ENCODE measurements around the gene AHCYL2.

Gene AHCYL2

GRCh38 chr7:129273936-129274335 lies 49.1 kb downstream of the AHCYL2 start:
- H3K9ac ChIP-seq = no peak overlapping the region
- H2AFZ ChIP-seq = no peak overlapping the region
- H3K79me2 ChIP-seq = peaks cover 6% of the 10 kb centered on the region
- H3K9me3 ChIP-seq (ENCODE audit: control insufficient read depth, low read length) = no peaks in the 10 kb centered on the region
- no peaks in the 10 kb centered on the region for H3K36me3 ChIP-seq (ENCODE audit: control insufficient read depth, insufficient read depth, low read length)
- H3K27me3 ChIP-seq (ENCODE audit: control insufficient read depth, insufficient read depth, low read length) = no peaks in the 10 kb centered on the region
- H3K4me2 ChIP-seq (ENCODE audit: low read length) = no peak overlapping the region
- H3K4me3 ChIP-seq (ENCODE audit: low read depth, low read length) = no peak overlapping the region
- H3K4me1 ChIP-seq = no peaks in the 10 kb centered on the region
- no peak overlapping the region for H3K27ac ChIP-seq
- no peak for TF ChIP-seq CTCF (IDR thresholded peaks at IDR 0.05)

DNA sequence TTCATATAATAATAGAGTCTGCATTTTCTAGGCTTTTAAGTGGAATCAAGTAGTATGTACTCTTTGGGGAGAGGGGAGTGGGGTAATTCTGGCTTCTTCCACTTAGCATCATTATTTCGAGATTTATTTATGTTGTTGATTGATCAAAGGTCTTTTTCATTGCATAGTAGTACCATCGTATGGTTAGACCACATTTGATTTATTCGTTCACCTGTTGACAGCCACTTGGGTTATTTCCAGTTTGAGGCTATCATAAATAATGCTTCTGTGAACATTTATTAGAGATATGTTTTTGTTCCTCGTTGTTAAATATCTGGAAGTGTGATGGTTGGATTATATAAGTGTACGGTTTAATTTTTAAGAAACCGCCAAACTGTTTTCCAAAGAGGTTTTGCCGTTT lies 52.8 kb downstream of the AHCYL2 start:
- Histone ChIP-seq H2AFZ (no peak overlapping the region), H3K79me2 (peaks cover 6% of the 10 kb centered on the region), H3K4me3 (ENCODE audit: low read depth, low read length) (no peak overlapping the region), H3K9me3 (ENCODE audit: control insufficient read depth, low read length) (no peaks in the 10 kb centered on the region), H3K27me3 (ENCODE audit: control insufficient read depth, insufficient read depth, low read length) (no peaks in the 10 kb centered on the region), H3K36me3 (ENCODE audit: control insufficient read depth, insufficient read depth, low read length) (no peaks in the 10 kb centered on the region), H3K4me2 (ENCODE audit: low read length) (no peak overlapping the region), H3K4me1 (no peaks in the 10 kb centered on the region), H3K27ac (no peak overlapping the region), H3K9ac (no peak overlapping the region)
- TF ChIP-seq CTCF (IDR thresholded peaks at IDR 0.05) = no peak

DNA sequence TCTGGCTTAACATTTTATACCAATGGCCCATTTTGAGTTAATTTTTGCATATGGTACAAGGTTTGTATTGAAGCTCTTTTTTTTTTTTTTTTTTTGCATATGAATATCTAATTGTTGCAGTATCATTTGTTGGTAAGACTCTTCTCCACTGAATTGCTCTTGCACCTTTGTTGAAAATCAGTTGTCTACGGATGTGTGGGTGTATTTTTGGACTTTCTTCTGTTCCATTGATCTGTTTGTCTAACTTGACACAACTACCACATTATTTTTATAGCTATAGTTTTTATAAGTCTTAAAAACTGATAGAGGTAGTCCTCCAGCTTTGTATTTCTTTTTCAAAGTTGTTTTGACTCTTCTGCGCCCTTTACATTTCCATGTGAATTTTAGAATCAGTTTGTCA lies 53.9 kb downstream of the AHCYL2 start:
- Histone ChIP-seq H3K27ac (no peak overlapping the region), H3K9me3 (ENCODE audit: control insufficient read depth, low read length) (no peaks in the 10 kb centered on the region), H3K9ac (no peak overlapping the region), H3K4me2 (ENCODE audit: low read length) (no peak overlapping the region), H3K79me2 (peaks cover 8% of the 10 kb centered on the region), H3K27me3 (ENCODE audit: control insufficient read depth, insufficient read depth, low read length) (no peaks in the 10 kb centered on the region), H2AFZ (no peak overlapping the region), H3K4me1 (no peaks in the 10 kb centered on the region), H3K36me3 (ENCODE audit: control insufficient read depth, insufficient read depth, low read length) (no peaks in the 10 kb centered on the region), H3K4me3 (ENCODE audit: low read depth, low read length) (no peak overlapping the region)
- no peak for TF ChIP-seq CTCF (IDR thresholded peaks at IDR 0.05)

DNA sequence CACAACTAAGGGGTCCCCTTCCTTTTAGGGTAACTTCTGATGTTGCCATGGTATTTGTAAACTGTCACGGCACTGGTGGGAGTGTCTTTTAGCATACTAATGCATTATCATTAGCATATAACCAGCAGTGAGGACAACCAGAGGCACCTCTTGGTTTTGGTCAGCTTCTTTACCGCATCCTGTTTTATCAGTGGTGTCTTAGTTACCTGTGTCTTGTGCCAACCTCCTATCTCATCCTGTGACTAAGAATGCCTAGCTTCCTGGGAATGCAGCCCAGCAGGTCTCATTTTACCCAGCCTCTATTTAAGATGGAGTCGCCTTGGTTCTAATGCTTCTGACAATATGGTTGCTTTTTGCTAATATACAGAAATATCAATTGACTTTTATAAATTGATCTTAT lies 54.9 kb downstream of the AHCYL2 start:
- Histone ChIP-seq H3K36me3 (ENCODE audit: control insufficient read depth, insufficient read depth, low read length) (no peaks in the 10 kb centered on the region), H3K79me2 (peaks cover 6% of the 10 kb centered on the region), H3K4me1 (no peaks in the 10 kb centered on the region), H3K4me3 (ENCODE audit: low read depth, low read length) (no peak overlapping the region), H3K4me2 (ENCODE audit: low read length) (no peak overlapping the region), H3K27me3 (ENCODE audit: control insufficient read depth, insufficient read depth, low read length) (no peaks in the 10 kb centered on the region), H3K27ac (no peak overlapping the region), H3K9me3 (ENCODE audit: control insufficient read depth, low read length) (no peaks in the 10 kb centered on the region), H2AFZ (no peak overlapping the region), H3K9ac (no peak overlapping the region)
- no peak for TF ChIP-seq CTCF (IDR thresholded peaks at IDR 0.05)

GRCh38 chr7:129281163-129281562 lies 56.3 kb downstream of the AHCYL2 start:
- Histone ChIP-seq H3K4me3 (ENCODE audit: low read depth, low read length) (no peak overlapping the region), H3K4me1 (no peaks in the 10 kb centered on the region), H3K27me3 (ENCODE audit: control insufficient read depth, insufficient read depth, low read length) (no peaks in the 10 kb centered on the region), H3K9ac (no peak overlapping the region), H3K27ac (no peak overlapping the region), H3K9me3 (ENCODE audit: control insufficient read depth, low read length) (no peaks in the 10 kb centered on the region), H3K36me3 (ENCODE audit: control insufficient read depth, insufficient read depth, low read length) (no peaks in the 10 kb centered on the region), H3K4me2 (ENCODE audit: low read length) (no peak overlapping the region), H3K79me2 (peaks cover 8% of the 10 kb centered on the region), H2AFZ (no peak overlapping the region)
- TF ChIP-seq CTCF (IDR thresholded peaks at IDR 0.05) = no peak
